HG02759 (cell line): ENCODE data around the gene SNX24.
"Not testable (repeated sequence)": the region's sequence is repeated elsewhere in the genome, so short reads cannot be mapped to it uniquely, and the experiment has no call there.

Experiments used
- ATAC-seq: cut with Tn5 transposase; IDR thresholded peaks from one replicate; pipeline ENCODE4 v1.9.1; 2021; ENCODE audit warnings: mild to moderate bottlenecking, moderate library complexity; ENCODE audit not compliant: unreplicated experiment

The SNX24 gene

GRCh38 chr5:122957457-122957856 is 112.0 kb downstream of the SNX24 start:
- no peak for ATAC-seq

DNA sequence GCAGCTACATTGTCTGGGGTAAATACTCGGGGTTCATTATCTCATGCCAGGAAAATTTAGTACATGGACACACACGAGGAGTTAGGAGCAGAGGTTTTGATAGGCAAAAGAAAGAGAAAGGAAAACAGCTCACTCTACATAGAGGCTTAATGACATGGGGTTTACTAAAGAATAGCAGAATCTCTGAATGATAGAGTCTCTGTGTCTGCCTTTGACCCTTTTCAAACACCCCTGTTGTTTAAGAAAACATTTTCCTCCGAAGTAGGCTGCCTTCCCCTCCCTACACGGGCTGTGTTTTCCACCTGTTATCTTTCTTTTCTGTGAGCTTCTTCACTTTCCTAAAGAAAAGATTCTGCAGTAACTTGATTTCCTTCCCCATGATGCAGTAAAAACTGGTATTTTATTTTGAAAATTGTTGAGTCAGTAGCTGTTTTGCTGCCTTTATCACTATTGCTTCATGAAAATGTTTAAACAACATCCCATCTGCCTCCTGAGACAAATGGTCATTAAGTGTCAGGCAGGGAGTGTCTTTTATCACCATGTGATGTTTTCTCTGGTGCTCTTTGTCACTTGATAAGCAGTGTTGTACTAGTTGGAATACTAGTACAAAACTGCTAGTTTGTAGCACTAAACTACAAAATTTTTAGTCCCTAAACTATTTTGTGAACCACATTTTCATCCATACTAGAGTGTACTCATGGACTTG is 114.5 kb downstream of the SNX24 start:
- no peak for ATAC-seq

GRCh38 chr5:122963305-122963704 is 117.9 kb downstream of the SNX24 start:
- no peak for ATAC-seq

GRCh38 chr5:122965111-122965510 is 119.7 kb downstream of the SNX24 start:
- no peak for ATAC-seq

GRCh38 chr5:122967085-122967484 is 121.7 kb downstream of the SNX24 start:
- peak; percentile 19 for ATAC-seq

GRCh38 chr5:122967625-122968024 is 122.2 kb downstream of the SNX24 start:
- peak; percentile 96 for ATAC-seq

- ATAC-seq: peak; percentile 18
These were observed 122.6 kb downstream of the SNX24 start for GRCh38 chr5:122968056-122968455.

- no peak for ATAC-seq
These were observed 125.9 kb downstream of the SNX24 start for GRCh38 chr5:122971333-122971732.

GRCh38 chr5:122972877-122973276 is 127.5 kb downstream of the SNX24 start:
- ATAC-seq: no peak

DNA sequence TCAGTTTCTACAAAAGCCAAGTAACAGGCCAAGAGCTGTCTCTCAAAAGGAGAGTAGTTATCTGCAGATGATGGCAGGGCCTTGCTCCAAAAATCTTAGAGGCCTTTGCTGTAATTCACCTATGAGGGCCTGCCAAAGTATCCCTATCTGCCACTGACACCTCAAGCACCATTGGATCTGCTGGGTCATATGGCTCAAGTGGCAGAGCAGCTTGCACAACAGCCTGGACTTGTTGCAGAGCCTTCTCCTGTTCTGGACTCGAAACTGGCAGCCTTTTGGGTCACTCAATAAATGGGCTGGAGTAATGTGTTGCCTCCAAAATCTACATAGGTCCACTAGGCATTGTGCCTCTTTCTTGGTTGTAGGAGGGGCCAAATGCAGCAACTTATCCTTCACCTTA is 128.3 kb downstream of the SNX24 start:
- ATAC-seq: not testable (repeated sequence)

DNA sequence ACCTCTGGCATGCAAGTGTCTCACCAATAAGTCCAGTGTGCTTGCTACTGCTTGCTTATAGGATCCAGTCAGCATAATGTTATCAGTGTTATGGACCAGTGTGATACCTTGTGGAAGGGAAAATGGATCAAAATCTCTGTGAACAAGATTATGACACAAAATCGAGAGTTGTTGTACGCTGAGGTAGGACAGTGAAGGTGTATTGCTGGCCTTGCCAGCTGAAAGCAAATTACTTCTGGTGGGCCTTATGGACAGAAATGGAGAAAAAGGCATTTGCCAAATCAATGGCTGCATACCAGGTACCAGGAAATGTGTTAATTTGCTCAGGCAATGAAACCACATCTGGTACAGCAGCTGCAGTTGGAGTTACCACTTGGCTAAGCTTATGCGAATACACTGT is 128.8 kb downstream of the SNX24 start:
- ATAC-seq: not testable (repeated sequence)

DNA sequence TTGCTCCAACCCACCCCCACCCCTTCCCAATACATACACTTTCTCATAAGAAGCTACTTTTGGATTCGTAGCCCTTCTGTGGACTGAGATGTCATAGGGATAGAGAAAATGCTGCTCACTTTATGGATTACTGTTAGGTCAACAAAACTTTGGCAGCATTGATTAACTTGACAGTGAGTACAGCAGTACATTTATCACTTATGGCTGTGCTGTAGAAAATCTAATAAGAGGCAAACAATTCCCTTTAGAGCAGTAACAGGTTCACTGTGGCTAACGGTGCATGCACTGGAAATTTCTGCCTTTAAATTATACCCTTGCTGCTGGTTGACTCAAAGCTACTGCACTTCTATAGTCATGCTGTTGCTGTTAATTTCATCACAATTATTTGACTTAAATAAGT is 131.9 kb downstream of the SNX24 start:
- ATAC-seq: no peak

GRCh38 chr5:122978068-122978467 is 132.7 kb downstream of the SNX24 start:
- no peak for ATAC-seq

DNA sequence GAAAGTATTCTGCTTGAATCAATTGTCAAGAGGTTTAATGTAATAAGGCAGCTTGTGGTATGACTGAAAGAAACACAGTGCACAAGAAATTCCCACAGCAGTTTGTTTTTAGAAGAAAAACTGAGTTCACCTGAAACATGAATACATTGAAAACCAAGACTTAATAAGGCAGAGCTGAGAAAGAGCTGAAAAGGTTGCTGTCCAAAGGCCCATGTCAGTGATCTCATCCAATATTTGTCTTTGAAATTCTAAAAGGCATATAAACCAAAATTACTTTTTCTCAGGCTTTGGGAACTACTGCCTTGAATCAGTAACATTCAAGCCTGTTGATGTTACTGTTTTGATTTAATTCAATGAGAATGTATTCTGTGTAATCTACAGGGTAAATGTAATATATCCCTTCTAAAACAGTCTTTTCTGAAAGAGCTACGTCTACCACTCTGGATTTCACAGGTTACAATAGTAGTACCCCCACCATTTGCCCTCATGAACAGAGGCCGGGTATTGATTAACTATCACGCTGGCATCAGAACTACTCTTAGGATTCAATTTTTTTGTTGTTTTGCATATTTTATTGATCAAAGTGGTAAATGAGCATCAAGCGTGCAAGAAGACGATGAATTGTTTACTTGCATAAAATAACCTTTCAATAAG is 133.4 kb downstream of the SNX24 start:
- ATAC-seq: no peak

DNA sequence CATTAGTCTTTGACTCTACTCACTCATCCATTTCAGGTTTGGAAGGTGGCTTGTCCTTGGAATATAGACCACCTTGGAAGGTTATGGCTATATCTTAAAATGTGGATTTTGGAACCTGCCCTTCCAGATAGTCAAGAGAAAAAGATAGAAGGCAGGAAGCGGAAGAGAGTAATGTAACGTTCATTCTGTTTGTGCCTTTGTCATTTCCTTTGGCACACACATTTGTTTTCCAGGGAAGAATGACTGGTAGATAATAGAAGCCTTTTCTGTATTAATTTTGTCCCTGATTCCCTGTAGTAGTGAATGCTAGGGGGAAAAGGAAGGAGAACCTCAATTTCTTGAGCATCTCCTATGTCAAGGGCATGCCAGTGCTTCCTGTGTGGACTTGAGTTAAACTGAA is 136.4 kb downstream of the SNX24 start:
- ATAC-seq: no peak

GRCh38 chr5:122982376-122982775 is 137.0 kb downstream of the SNX24 start:
- ATAC-seq: no peak

GRCh38 chr5:122984425-122984824 is 139.0 kb downstream of the SNX24 start:
- peak; percentile 45 for ATAC-seq

- no peak for ATAC-seq
These were observed 139.7 kb downstream of the SNX24 start for GRCh38 chr5:122985006-122985700.

DNA sequence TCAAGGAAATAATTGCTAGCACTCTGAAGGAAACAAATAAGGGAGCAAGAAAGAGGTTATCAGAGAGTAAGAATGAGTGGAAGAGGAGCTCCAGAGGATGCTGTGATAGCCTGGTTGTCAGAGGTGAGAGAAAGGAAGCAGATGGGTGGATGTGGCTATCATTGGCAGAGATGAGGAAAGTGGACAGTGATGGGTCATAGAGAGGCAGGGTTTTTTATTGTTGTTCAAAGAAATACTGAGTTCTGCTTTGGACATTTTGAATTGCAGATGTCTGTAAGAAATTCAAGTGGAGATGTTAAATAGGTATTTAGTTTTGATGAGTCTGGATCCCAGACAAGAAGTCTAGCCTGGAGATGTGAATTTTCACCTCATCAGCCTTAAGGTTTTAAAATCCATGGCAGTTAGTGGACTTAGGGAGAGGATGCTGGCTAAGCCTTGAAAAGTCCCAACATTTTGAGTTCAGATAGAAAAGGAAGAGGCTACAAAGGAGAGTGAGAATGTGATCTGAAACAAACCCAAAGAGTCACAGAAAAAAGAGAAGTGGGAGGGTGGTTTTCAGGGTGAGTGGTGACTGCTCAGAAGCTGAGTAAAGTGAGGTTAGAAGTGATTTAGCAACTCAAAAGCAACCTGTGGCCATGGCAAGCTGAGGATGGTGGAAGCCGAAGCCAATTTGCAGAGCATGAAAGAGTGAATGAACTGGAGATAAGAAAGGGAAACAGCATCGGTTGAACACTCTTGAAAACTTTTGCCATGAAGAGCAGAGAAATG is 140.7 kb downstream of the SNX24 start:
- peak; percentile 88 for ATAC-seq

DNA sequence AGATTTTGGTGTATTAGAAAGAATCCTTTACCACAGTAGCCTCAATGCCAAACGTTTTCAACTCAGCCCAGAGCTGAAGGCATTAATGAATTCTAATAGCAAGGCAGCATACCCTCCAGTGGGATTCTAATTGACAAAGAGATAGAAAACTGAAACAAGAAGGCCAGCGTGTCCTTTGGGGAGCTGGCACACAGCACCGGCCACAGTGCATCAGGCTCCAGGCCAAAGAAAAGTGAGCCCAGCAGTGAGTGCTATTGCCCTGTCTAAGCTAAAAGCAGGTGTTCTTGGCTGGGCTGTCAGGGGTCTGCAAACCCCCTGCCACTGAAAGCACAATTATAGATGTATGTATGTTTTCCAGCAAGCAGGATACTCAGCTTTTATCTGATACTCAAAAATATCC is 150.7 kb downstream of the SNX24 start:
- no peak for ATAC-seq

DNA sequence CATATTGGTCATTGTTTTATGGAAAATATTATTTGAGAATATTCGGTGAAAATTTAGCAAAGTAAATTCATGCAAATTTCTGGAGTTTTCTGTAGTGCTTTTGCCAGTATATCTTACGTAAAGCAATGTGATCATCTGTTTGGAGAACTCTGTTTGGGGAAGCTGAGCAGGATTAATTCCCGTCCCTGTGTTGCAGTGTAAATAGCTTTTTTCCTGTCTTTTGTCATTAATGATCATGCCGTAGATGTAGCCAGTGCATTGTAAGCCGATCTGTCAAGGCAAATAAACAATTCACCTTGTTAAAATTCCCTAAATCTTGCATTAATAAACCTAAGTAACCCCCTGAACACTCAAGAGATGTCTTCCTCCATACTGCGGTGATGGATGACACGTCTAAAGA is 151.9 kb downstream of the SNX24 start:
- no peak for ATAC-seq
